SK-N-SH treated with all-trans-retinoic acid at 6 μM for 48 hours (cell line): Measurements from ENCODE around the gene FAF1.
"Not testable (repeated sequence)": the region's sequence is repeated elsewhere in the genome, so short reads cannot be mapped to it uniquely, and the experiment has no call there.

Experiments used
- ATAC-seq: fragments of 200-7000 bp; cut with Tn5 transposase; 3 replicates; pipeline ENCODE4 v1.9.1; 2020; ENCODE audit warnings: mild to moderate bottlenecking, moderate library complexity
- ARNTL ChIP-seq: fragments of 450-650 bp; formaldehyde crosslinking; IDR thresholded peaks from 2 replicates; pipeline ENCODE4 v1.5.0; 2020; ENCODE audit warnings: low read depth, mild to moderate bottlenecking, moderate library complexity, borderline replicate concordance
- BACH2 ChIP-seq: fragments of 250-450 bp; sonication (Bioruptor Pico); IDR thresholded peaks from 2 replicates; pipeline ENCODE4 v1.9.0; 2021; ENCODE audit warnings: mild to moderate bottlenecking, borderline replicate concordance
- CSDC2 ChIP-seq: fragments of 250-450 bp; sonication (Bioruptor Pico); IDR thresholded peaks from 2 replicates; pipeline ENCODE4 v1.5.0; 2020; ENCODE audit warnings: mild to moderate bottlenecking, moderate library complexity
- ESRRG ChIP-seq: fragments of 250-450 bp; sonication (Bioruptor Pico); IDR thresholded peaks from 2 replicates; pipeline ENCODE4 v1.6.1; 2021; ENCODE audit warnings: mild to moderate bottlenecking
- GLIS3 ChIP-seq: fragments of 250-450 bp; sonication (Bioruptor Pico); IDR thresholded peaks from 2 replicates; pipeline ENCODE4 v1.5.0; 2020; ENCODE audit warnings: mild to moderate bottlenecking, moderate library complexity
- ISL1 ChIP-seq: fragments of 250-450 bp; sonication (Bioruptor Pico); IDR thresholded peaks from 2 replicates; pipeline ENCODE4 v2.1.2; 2022; ENCODE audit warnings: mild to moderate bottlenecking, moderate library complexity
- OSR1 ChIP-seq: fragments of 250-450 bp; sonication (Bioruptor Pico); IDR thresholded peaks from 2 replicates; pipeline ENCODE4 v1.8.0; 2022; ENCODE audit warnings: moderate library complexity, mild to moderate bottlenecking, inconsistent platforms
- POU6F1 ChIP-seq: fragments of 250-450 bp; sonication (Bioruptor Pico); IDR thresholded peaks from 2 replicates; pipeline ENCODE4 v1.8.0; 2021; ENCODE audit warnings: low read depth, mild to moderate bottlenecking, moderate library complexity, borderline replicate concordance
- PPARA ChIP-seq: fragments of 250-450 bp; sonication (Bioruptor Pico); IDR thresholded peaks from 2 replicates; pipeline ENCODE4 v1.5.0; 2020; ENCODE audit warnings: mild to moderate bottlenecking, borderline replicate concordance
- RARB ChIP-seq: fragments of 250-450 bp; sonication (Bioruptor Pico); IDR thresholded peaks from 2 replicates; pipeline ENCODE4 v1.8.0; 2021; ENCODE audit warnings: mild to moderate bottlenecking, moderate library complexity
- SNAI2 ChIP-seq: fragments of 250-450 bp; sonication (Bioruptor Pico); IDR thresholded peaks from 2 replicates; pipeline ENCODE4 v1.5.0; 2020; ENCODE audit warnings: mild to moderate bottlenecking, moderate library complexity
- TCF4 ChIP-seq: fragments of 250-450 bp; sonication (Bioruptor Pico); IDR thresholded peaks from 2 replicates; pipeline ENCODE4 v1.8.0; 2021; ENCODE audit warnings: mild to moderate bottlenecking, moderate library complexity, borderline replicate concordance
- TOX ChIP-seq: fragments of 250-450 bp; sonication (Bioruptor Pico); IDR thresholded peaks from 2 replicates; pipeline ENCODE4 v1.8.0; 2021; ENCODE audit warnings: mild to moderate bottlenecking, moderate library complexity, borderline replicate concordance
- ZC3H10 ChIP-seq: fragments of 250-450 bp; sonication (Bioruptor Pico); IDR thresholded peaks from 2 replicates; pipeline ENCODE4 v1.5.1; 2021; ENCODE audit warnings: mild to moderate bottlenecking, moderate library complexity
- ZFP3 ChIP-seq: fragments of 250-450 bp; sonication (Bioruptor Pico); IDR thresholded peaks from 2 replicates; pipeline ENCODE4 v1.5.0; 2020; ENCODE audit warnings: mild to moderate bottlenecking, moderate library complexity
- ZFP30 ChIP-seq: fragments of 450-650 bp; formaldehyde crosslinking; IDR thresholded peaks from 2 replicates; pipeline ENCODE4 v1.5.0; 2022; ENCODE audit warnings: mild to moderate bottlenecking, moderate library complexity
- ZNF565 ChIP-seq: fragments of 450-650 bp; formaldehyde crosslinking; conservative IDR thresholded peaks from 2 replicates; pipeline ENCODE4 v1.5.0; 2020; ENCODE audit warnings: low read depth, mild to moderate bottlenecking, moderate library complexity
- ZNF70 ChIP-seq: fragments of 450-650 bp; formaldehyde crosslinking; IDR thresholded peaks from 2 replicates; pipeline ENCODE4 v1.5.0; 2020; ENCODE audit warnings: mild to moderate bottlenecking, moderate library complexity
- ZNF8 ChIP-seq: fragments of 450-650 bp; formaldehyde crosslinking; IDR thresholded peaks from 2 replicates; pipeline ENCODE4 v1.5.0; 2020; ENCODE audit warnings: mild to moderate bottlenecking, moderate library complexity
- TF ChIP-seq, protein P1 (sequence below): fragments of 250-450 bp; sonication (Bioruptor Pico); IDR thresholded peaks from 2 replicates; pipeline ENCODE4 v1.8.0; 2020; ENCODE audit warnings: mild to moderate bottlenecking, moderate library complexity, borderline replicate concordance
- TF ChIP-seq, protein P2 (sequence below): fragments of 250-450 bp; sonication (Bioruptor Pico); IDR thresholded peaks from 2 replicates; pipeline ENCODE4 v1.5.1; 2021; ENCODE audit warnings: mild to moderate bottlenecking, moderate library complexity
- TF ChIP-seq, protein P3 (sequence below): fragments of 250-450 bp; sonication (Bioruptor Pico); IDR thresholded peaks from 2 replicates; pipeline ENCODE4 v1.5.0; 2020; ENCODE audit warnings: mild to moderate bottlenecking, moderate library complexity

FAF1 gene

GRCh38 chr1:50717327-50717726, 242.7 kb downstream of the FAF1 start:
- ATAC-seq = no peak
- TF ChIP-seq ESRRG (CRISPR knock-in tag) (no peak), CSDC2 (no peak), ZNF8 (CRISPR knock-in tag) (no peak), ZFP30 (CRISPR knock-in tag) (no peak), SNAI2 (CRISPR knock-in tag) (no peak), OSR1 (CRISPR knock-in tag) (no peak), PPARA (no peak), ISL1 (CRISPR knock-in tag) (no peak), ZFP3 (CRISPR knock-in tag) (no peak), RARB (CRISPR knock-in tag) (no peak), ZNF70 (CRISPR knock-in tag) (no peak), TCF4 (CRISPR knock-in tag) (no peak), ZC3H10 (no peak), BACH2 (CRISPR knock-in tag) (no peak)
- TF ChIP-seq, protein P1, sequence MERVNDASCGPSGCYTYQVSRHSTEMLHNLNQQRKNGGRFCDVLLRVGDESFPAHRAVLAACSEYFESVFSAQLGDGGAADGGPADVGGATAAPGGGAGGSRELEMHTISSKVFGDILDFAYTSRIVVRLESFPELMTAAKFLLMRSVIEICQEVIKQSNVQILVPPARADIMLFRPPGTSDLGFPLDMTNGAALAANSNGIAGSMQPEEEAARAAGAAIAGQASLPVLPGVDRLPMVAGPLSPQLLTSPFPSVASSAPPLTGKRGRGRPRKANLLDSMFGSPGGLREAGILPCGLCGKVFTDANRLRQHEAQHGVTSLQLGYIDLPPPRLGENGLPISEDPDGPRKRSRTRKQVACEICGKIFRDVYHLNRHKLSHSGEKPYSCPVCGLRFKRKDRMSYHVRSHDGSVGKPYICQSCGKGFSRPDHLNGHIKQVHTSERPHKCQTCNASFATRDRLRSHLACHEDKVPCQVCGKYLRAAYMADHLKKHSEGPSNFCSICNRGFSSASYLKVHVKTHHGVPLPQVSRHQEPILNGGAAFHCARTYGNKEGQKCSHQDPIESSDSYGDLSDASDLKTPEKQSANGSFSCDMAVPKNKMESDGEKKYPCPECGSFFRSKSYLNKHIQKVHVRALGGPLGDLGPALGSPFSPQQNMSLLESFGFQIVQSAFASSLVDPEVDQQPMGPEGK (CRISPR knock-in tag) = no peak
- TF ChIP-seq, protein P2, sequence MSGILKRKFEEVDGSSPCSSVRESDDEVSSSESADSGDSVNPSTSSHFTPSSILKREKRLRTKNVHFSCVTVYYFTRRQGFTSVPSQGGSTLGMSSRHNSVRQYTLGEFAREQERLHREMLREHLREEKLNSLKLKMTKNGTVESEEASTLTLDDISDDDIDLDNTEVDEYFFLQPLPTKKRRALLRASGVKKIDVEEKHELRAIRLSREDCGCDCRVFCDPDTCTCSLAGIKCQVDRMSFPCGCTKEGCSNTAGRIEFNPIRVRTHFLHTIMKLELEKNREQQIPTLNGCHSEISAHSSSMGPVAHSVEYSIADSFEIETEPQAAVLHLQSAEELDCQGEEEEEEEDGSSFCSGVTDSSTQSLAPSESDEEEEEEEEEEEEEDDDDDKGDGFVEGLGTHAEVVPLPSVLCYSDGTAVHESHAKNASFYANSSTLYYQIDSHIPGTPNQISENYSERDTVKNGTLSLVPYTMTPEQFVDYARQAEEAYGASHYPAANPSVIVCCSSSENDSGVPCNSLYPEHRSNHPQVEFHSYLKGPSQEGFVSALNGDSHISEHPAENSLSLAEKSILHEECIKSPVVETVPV (CRISPR knock-in tag) = no peak
- TF ChIP-seq, protein P3, sequence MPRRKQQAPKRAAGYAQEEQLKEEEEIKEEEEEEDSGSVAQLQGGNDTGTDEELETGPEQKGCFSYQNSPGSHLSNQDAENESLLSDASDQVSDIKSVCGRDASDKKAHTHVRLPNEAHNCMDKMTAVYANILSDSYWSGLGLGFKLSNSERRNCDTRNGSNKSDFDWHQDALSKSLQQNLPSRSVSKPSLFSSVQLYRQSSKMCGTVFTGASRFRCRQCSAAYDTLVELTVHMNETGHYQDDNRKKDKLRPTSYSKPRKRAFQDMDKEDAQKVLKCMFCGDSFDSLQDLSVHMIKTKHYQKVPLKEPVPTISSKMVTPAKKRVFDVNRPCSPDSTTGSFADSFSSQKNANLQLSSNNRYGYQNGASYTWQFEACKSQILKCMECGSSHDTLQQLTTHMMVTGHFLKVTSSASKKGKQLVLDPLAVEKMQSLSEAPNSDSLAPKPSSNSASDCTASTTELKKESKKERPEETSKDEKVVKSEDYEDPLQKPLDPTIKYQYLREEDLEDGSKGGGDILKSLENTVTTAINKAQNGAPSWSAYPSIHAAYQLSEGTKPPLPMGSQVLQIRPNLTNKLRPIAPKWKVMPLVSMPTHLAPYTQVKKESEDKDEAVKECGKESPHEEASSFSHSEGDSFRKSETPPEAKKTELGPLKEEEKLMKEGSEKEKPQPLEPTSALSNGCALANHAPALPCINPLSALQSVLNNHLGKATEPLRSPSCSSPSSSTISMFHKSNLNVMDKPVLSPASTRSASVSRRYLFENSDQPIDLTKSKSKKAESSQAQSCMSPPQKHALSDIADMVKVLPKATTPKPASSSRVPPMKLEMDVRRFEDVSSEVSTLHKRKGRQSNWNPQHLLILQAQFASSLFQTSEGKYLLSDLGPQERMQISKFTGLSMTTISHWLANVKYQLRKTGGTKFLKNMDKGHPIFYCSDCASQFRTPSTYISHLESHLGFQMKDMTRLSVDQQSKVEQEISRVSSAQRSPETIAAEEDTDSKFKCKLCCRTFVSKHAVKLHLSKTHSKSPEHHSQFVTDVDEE (CRISPR knock-in tag) = no peak

DNA sequence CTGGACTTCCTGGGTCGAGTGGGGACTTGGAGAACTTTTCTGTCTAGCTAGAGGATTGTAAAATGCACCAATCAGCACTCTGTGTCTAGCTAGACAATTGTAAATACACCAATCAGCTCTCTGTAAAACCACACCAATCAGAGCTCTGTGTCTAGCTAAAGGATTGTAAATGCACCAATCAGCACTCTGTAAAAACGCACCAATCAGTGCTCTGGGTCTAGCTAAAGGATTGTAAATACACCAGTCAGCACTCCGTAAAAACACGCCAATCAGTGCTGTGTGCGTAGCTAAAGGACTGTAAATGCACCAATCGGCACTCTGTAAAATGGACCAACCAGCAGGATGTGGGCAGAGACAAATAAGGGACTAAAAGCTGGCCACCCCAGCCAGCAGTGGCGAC, 243.6 kb downstream of the FAF1 start:
- ATAC-seq = not testable (repeated sequence)

DNA sequence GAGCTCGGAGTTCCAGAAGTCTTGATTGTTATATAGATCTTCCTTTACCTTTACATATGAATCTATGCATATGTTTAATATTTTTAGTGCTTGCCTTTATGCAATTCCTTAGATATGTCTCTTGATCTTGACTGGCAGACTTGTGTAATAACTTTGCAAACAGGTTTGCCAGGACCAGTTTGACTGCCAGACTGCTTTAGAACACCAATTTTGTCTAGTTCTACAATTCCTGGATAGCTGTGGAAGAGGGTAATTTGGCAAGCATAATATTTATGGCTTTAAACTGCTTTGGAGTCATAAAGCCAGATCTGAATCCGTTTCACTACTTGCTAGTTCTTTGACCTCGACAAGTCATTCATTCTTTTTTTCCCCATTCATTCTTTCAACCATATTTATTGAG, 250.0 kb downstream of the FAF1 start:
- TF ChIP-seq TOX = no peak
- no peak for TF ChIP-seq ZFP3 (CRISPR knock-in tag)
- TF ChIP-seq ZFP30 (CRISPR knock-in tag) = no peak
- TF ChIP-seq, protein P3 (CRISPR knock-in tag) = no peak
- no peak for TF ChIP-seq ZC3H10
- TF ChIP-seq ISL1 (CRISPR knock-in tag) = no peak
- no peak for TF ChIP-seq SNAI2 (CRISPR knock-in tag)
- TF ChIP-seq GLIS3 (CRISPR knock-in tag) = no peak
- no peak for TF ChIP-seq RARB (CRISPR knock-in tag)
- TF ChIP-seq ZNF565 (CRISPR knock-in tag) = no peak
- no peak for TF ChIP-seq PPARA
- TF ChIP-seq, protein P1 (CRISPR knock-in tag) = no peak
- TF ChIP-seq POU6F1 (CRISPR knock-in tag) = no peak
- no peak for TF ChIP-seq CSDC2
- no peak for TF ChIP-seq ARNTL
- no peak for TF ChIP-seq OSR1 (CRISPR knock-in tag)
- no peak for TF ChIP-seq ZNF8 (CRISPR knock-in tag)
- no peak for ATAC-seq
